Calu3 (cell line): ENCODE measurements around the gene BSX. TPM values are rescaled to one million over a fixed set of nuclear protein-coding genes. Genes with fewer than 3 reads are reported as not detected.

Experiments used
- BruUV-seq: library from RNA; stranded (reverse); fragments of 400-500 nt; replicated peaks from 2 replicates; lab custom pipeline; 2021; lab: Mats Ljungman, UMichigan
- CTCF ChIA-PET: fragments of 300-600 bp; sonication (Branson Sonifier 250); formaldehyde crosslinking; loops from one replicate; lab custom pipeline; 2022; ENCODE audit warnings: antibody characterized with exemption; lab: Charles Lee
- DNase-seq: peaks from one replicate; pipeline ENCODE4 v3.0.0; 2022
- H3K27ac Mint-ChIP-seq: one replicate; pipeline ENCODE4 v1.8.0; 2022; ENCODE audit warnings: mixed read lengths; ENCODE audit not compliant: unreplicated experiment
- H3K27me3 Mint-ChIP-seq: one replicate; pipeline ENCODE4 v1.8.0; 2022; ENCODE audit warnings: mixed read lengths; ENCODE audit not compliant: unreplicated experiment
- H3K36me3 Mint-ChIP-seq: one replicate; pipeline ENCODE4 v1.8.0; 2022; ENCODE audit warnings: mild to moderate bottlenecking, moderate library complexity, mixed read lengths; ENCODE audit not compliant: insufficient read depth, unreplicated experiment
- H3K4me1 Mint-ChIP-seq: one replicate; pipeline ENCODE4 v1.8.0; 2022; ENCODE audit warnings: mild to moderate bottlenecking, low read depth, mixed read lengths; ENCODE audit not compliant: unreplicated experiment
- H3K4me3 Mint-ChIP-seq: one replicate; pipeline ENCODE4 v1.8.0; 2022; ENCODE audit warnings: mild to moderate bottlenecking, low read depth, moderate library complexity, mixed read lengths; ENCODE audit not compliant: unreplicated experiment
- H3K9me3 Mint-ChIP-seq: one replicate; pipeline ENCODE4 v1.8.0; 2022; ENCODE audit warnings: low read depth, mixed read lengths; ENCODE audit not compliant: unreplicated experiment
- intact Hi-C: fragments of 100-400 bp; cut with micrococcal nuclease; formaldehyde crosslinking; loops from one replicate; pipeline ENCODE4 v1.10.0; 2022; ENCODE audit not compliant: unreplicated experiment
- total RNA-seq: library from RNA; stranded (reverse); gene quantifications from 2 replicates; pipeline ENCODE4 v1.2.3, GENCODE V29; 2022
- TF ChIP-seq, protein P1 (sequence below): fragments of 200-600 bp; IDR thresholded peaks from one replicate; pipeline ENCODE4 v1.8.0; 2022; ENCODE audit warnings: antibody characterized with exemption; ENCODE audit not compliant: unreplicated experiment

The BSX gene
- total RNA-seq, 1 experiment from 2014 or later, result not detected

DNA sequence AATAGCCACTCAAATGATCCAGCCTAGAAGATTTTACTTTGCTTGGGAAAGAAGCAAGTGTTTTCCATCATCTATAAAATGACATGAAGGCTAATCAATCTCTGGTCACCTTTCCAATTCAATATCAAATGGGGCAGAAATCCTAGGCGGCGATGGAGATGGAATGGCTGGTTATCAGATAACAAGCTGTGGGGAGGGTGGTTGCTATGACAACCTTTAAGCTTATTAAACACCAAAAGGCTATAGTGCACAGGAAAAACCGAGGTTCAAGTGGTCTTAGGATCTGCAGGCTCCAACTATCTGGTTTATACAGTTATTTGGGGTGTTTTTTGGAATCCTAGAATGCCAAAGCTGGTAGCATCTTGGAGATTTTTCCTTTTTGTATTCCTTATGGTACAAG, 13.9 kb upstream of the BSX start:
- Mint-ChIP-seq H3K27me3 (peaks cover 37% of the 10 kb centered on the region), H3K36me3 (no peaks in the 10 kb centered on the region), H3K27ac (no peak overlapping the region), H3K4me1 (no peaks in the 10 kb centered on the region), H3K9me3 (no peaks in the 10 kb centered on the region), H3K4me3 (no peak overlapping the region)
- DNase-seq, result no peak
- intact Hi-C loops, result no loop called here
- no TSS peak for BruUV-seq
- TF ChIP-seq, protein P1, sequence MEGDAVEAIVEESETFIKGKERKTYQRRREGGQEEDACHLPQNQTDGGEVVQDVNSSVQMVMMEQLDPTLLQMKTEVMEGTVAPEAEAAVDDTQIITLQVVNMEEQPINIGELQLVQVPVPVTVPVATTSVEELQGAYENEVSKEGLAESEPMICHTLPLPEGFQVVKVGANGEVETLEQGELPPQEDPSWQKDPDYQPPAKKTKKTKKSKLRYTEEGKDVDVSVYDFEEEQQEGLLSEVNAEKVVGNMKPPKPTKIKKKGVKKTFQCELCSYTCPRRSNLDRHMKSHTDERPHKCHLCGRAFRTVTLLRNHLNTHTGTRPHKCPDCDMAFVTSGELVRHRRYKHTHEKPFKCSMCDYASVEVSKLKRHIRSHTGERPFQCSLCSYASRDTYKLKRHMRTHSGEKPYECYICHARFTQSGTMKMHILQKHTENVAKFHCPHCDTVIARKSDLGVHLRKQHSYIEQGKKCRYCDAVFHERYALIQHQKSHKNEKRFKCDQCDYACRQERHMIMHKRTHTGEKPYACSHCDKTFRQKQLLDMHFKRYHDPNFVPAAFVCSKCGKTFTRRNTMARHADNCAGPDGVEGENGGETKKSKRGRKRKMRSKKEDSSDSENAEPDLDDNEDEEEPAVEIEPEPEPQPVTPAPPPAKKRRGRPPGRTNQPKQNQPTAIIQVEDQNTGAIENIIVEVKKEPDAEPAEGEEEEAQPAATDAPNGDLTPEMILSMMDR, result no peak
- CTCF ChIA-PET, result no interaction called here

DNA sequence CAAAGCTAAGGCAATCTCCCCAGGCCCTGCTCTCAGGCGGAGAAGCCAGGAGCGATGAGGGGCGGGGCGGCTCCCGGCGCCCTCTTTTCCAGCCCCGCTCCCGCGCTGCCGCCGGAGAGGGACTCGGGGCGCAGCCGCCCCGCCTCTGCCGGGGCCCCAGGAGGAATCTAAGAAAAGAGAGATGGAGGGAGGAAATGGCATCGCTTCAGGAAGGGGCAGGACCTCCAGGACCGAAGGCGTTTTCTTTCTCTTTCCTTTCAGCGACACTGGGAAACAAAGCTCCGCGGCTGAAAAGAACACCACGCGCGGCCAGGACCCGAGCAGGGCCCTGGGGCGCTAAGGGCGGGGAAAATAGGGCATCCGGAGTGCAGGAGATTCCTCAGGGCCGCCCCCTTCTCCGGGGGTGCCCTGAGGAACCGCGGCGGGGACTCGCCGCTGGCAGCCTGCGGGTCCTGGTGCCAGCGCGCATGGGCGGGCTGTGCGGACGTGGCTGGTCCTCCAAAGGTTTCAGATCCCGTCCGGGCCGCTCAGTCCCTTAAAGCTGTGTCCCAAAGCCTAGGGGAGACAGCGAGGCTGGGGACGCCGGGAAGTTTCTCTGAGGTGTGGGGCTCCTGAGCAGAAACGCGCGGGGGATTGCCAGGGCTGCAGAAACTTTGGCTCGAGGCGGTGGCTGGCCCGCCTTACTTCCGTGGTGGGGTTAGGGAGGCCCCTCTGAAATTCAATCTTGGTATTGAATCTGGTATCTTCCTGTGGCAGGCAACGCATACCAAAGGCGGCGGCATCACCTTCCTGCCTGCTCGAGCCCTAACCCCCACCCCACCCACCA, 2.8 kb upstream of the BSX start:
- intact Hi-C loops, result no loop called here
- BruUV-seq, result no TSS peak
- CTCF ChIA-PET, result no interaction called here
- Mint-ChIP-seq H3K27ac (no peak overlapping the region), H3K4me3 (peak overlapping the region; percentile 84), H3K9me3 (no peaks in the 10 kb centered on the region), H3K36me3 (no peaks in the 10 kb centered on the region), H3K27me3 (peaks cover 74% of the 10 kb centered on the region), H3K4me1 (no peaks in the 10 kb centered on the region)
- TF ChIP-seq, protein P1, result no peak
- DNase-seq, result peak; percentile 7

DNA sequence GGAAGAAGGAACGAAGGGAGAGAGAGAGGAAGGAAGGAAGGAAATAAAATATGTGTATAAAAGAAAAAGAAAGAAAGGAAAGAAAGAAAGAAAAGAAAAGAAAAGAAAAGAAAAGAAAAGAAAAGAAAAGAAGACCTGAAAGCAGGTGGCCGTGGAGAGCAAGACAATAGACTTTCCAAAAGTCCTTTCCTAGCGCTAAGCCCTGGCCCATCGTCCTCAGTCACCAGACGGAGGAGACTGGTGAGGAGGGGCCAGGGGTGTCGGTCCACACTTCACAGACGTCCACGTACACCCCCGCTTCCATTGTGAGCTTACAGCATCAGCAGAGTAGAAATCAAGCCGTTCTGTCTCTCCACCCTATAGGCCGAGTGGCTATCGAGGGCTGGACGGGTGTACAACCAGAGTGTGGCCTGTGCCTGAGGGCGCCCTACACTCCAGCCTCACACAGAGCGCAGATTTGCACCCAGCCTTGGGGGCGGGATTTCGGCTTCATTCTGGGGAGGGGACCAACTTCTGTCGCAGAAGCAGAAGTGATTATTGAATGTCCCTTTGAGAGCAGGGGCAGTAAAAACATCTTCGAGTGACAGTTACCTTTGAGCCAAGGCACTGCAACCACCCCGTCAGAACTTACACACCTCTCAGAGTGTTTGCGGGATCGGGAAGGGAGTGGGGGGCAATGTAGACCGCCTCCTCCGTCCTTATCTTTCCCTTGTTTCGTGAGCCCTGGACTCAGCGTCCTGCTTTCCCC, 2.0 kb upstream of the BSX start:
- BruUV-seq, result no TSS peak
- Mint-ChIP-seq H3K27ac (no peak overlapping the region), H3K9me3 (no peaks in the 10 kb centered on the region), H3K4me3 (peak overlapping the region; percentile 84), H3K36me3 (no peaks in the 10 kb centered on the region), H3K4me1 (no peaks in the 10 kb centered on the region), H3K27me3 (peaks cover 81% of the 10 kb centered on the region)
- DNase-seq, result no peak
- intact Hi-C loops, result no loop called here
- CTCF ChIA-PET, result no interaction called here
- TF ChIP-seq, protein P1, result no peak

DNA sequence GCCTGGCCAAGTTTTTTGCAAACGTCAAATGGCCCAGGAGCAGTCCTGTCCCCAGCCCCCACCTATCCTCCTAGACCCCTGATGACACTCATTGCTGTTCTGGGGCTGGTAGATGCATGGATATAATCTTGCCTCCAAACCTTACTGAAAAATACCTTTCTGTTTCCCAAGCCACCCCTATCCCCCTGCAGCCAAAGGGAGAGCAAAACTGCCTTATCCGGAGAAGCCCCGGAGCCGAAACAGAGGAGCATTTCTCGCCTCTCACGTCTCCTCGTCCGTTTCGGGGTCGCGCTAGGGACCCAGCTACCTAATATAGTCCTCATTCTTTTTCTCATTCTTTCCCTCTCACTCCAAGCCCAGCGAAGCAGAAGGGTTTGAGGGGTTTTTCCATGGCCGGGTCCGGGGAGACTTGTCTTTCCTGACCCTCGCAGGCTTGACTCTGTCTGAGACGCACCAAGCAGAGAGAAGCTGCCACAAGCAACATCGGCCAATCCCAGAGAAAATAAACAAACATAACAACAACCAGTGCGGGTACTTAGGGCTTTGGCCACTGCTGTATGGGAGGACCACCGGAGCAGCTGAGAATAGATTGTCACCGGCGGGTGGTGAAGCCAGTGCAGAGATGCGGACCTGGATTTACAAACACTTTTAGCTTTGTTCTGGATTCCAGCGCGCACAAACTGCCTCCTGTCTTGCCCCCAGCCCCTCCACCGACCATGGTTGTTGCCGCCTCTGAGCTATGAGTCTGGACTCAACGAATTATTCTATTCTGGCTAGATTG, 1.6 kb downstream of the BSX start:
- Mint-ChIP-seq H3K36me3 (no peaks in the 10 kb centered on the region), H3K27me3 (peaks cover 92% of the 10 kb centered on the region), H3K4me3 (no peak overlapping the region), H3K9me3 (no peaks in the 10 kb centered on the region), H3K4me1 (no peaks in the 10 kb centered on the region), H3K27ac (no peak overlapping the region)
- TF ChIP-seq, protein P1, result no peak
- no TSS peak for BruUV-seq
- CTCF ChIA-PET, result no interaction called here
- intact Hi-C loops, result no loop called here
- DNase-seq, result no peak
